Osteoblast (primary cell): ENCODE results near the gene CELF4. TPM values are rescaled to one million over a fixed set of nuclear protein-coding genes. Genes with fewer than 3 reads are reported as not detected.

Experiments used
- DNase-seq: peaks from one replicate; pipeline ENCODE4 v3.0.0; 2011; ENCODE audit warnings: low spot score, mixed read lengths; ENCODE audit not compliant: insufficient read length; ENCODE audit errors: missing footprints
- H2AFZ ChIP-seq: 2 replicates; pipeline ENCODE4 v1.6.0; 2011; ENCODE audit warnings: mild to moderate bottlenecking, low read length
- H3K27ac ChIP-seq: 2 replicates; pipeline ENCODE4 v1.5.1; 2011; ENCODE audit warnings: mild to moderate bottlenecking, low read depth, low read length, moderate library complexity
- H3K27me3 ChIP-seq: 2 replicates; pipeline ENCODE4 v1.6.0; 2012; ENCODE audit warnings: mild to moderate bottlenecking, control low read depth, inconsistent platforms, low read length, moderate library complexity; ENCODE audit not compliant: insufficient read depth
- H3K36me3 ChIP-seq: 2 replicates; pipeline ENCODE4 v1.5.1; 2011; ENCODE audit warnings: mild to moderate bottlenecking, low read length, control low read depth, moderate library complexity; ENCODE audit not compliant: insufficient read depth
- H3K4me1 ChIP-seq: 2 replicates; pipeline ENCODE4 v1.5.1; 2011; ENCODE audit warnings: mild to moderate bottlenecking, low read length, control low read depth, moderate library complexity; ENCODE audit not compliant: insufficient read depth
- H3K4me2 ChIP-seq: 2 replicates; pipeline ENCODE4 v1.6.0; 2011; ENCODE audit warnings: mild to moderate bottlenecking, low read length; ENCODE audit not compliant: insufficient read depth
- H3K4me3 ChIP-seq: fragments of 200-600 bp; sonication (generic); 3 replicates; pipeline ENCODE4 v1.5.1; 2012; ENCODE audit warnings: mild to moderate bottlenecking, low read length, inconsistent platforms; ENCODE audit not compliant: insufficient read depth
- H3K79me2 ChIP-seq: 2 replicates; pipeline ENCODE4 v1.6.0; 2012; ENCODE audit warnings: mild to moderate bottlenecking, low read length, control low read depth, inconsistent platforms; ENCODE audit not compliant: insufficient read depth
- H3K9me3 ChIP-seq: 2 replicates; pipeline ENCODE4 v1.5.1; 2011; ENCODE audit warnings: low read depth, low read length, control low read depth
- H4K20me1 ChIP-seq: 2 replicates; pipeline ENCODE4 v1.6.0; 2012; ENCODE audit warnings: mild to moderate bottlenecking, low read length, control low read depth; ENCODE audit not compliant: insufficient read depth
- CTCF ChIP-seq: IDR thresholded peaks from 2 replicates; pipeline ENCODE4 v1.5.1; 2011; ENCODE audit warnings: mild to moderate bottlenecking, low read depth, low read length, moderate library complexity; ENCODE audit errors: extremely low read depth
- total RNA-seq: library from RNA; depleted of rRNA; stranded (reverse); fragments of >200 nt; gene quantifications from 2 replicates; pipeline ENCODE4 v1.2.3, GENCODE V29; 2012

Gene CELF4
- total RNA-seq, 1 donor, result not detected

- Histone ChIP-seq H3K4me1 (no peaks in the 10 kb centered on the region), H3K27ac (no peak overlapping the region)
Observed at GRCh38 chr18:37550118-37550875, 15.3 kb downstream of the CELF4 start.

DNA sequence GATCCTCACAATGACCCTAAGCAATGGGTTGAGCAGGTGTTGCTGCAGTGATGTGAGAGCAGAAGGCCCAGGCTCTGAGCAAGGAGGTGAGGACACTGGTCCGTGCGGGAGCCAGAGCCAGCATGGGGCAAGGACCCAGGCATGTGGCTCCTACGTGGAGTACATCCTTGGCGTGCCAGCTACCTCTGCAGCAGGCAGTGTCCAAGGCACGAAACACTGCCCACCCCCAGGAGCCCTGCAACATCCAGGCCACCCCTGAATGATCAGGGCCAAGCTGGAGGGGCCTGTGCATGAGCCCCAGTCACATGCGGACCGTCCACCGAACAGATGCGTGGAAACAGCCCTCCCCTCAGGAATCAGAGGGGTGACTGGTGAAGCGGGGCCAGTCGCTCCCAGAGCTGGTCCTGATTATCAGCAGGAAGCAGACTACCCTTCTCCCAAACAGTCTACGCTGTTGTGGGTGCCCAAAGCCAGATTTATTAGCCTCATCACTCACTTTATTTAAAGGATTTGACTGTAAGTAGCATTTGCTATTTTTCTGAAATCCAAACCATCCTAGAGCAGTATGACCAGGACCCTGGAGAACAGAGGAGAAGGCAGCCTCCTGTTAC is 16.8 kb downstream of the CELF4 start:
- Histone ChIP-seq H3K27ac (no peak overlapping the region), H4K20me1 (no peaks in the 10 kb centered on the region), H2AFZ (no peak overlapping the region), H3K36me3 (no peaks in the 10 kb centered on the region), H3K9me3 (no peaks in the 10 kb centered on the region), H3K4me1 (no peaks in the 10 kb centered on the region), H3K27me3 (no peaks in the 10 kb centered on the region), H3K79me2 (no peaks in the 10 kb centered on the region), H3K4me2 (no peak overlapping the region), H3K4me3 (no peak overlapping the region)
- TF ChIP-seq CTCF, result no peak
- DNase-seq, result no peak

More at GRCh38 chr18:37550118-37550875, 15.3 kb downstream of the CELF4 start:
- H3K27me3 ChIP-seq, result no peaks in the 10 kb centered on the region
- no peak for DNase-seq
- no peaks in the 10 kb centered on the region for H3K9me3 ChIP-seq
- H2AFZ ChIP-seq, result no peak overlapping the region
- no peaks in the 10 kb centered on the region for H3K79me2 ChIP-seq
- TF ChIP-seq CTCF, result no peak
- no peak overlapping the region for H3K4me3 ChIP-seq
- no peaks in the 10 kb centered on the region for H3K36me3 ChIP-seq
- no peak overlapping the region for H3K4me2 ChIP-seq
- H4K20me1 ChIP-seq, result no peaks in the 10 kb centered on the region

DNA sequence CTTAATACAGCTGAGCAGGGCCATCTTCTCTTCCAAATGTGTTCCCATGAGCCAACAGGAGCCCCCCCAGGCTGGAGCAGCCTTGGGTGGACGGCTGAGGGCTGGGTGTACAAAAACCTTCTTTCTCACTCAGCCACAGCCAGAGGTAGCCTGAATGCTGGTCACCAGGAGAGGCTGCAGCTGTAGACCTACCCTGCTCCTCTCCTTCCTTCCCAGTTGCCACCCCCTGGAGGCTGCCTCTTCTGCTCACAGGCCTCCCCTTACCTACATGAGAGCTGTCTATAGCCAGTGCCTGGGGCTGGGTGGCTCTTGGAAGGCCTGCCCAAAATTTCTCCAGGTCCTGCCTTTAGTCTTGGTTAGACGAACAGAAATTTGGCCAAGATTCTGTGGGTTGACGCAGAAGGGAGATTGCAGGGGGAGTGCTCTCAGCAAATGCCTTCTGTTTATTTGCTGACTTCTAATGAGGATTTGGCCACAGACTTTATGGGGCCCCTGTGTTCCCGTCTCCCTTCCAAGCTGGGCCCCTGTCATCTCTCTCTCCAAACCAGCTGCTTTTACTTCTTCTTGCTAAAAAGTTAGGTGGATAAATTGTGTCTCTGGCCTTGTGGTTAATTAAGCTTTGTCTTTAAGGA is 18.3 kb downstream of the CELF4 start:
- DNase-seq, result no peak
- H3K4me3 ChIP-seq, result no peak overlapping the region
- no peaks in the 10 kb centered on the region for H3K4me1 ChIP-seq
- no peak for TF ChIP-seq CTCF
- H3K27ac ChIP-seq, result no peak overlapping the region
- H3K36me3 ChIP-seq, result no peaks in the 10 kb centered on the region
- H3K9me3 ChIP-seq, result no peaks in the 10 kb centered on the region
- H3K79me2 ChIP-seq, result no peaks in the 10 kb centered on the region
- no peaks in the 10 kb centered on the region for H4K20me1 ChIP-seq
- no peak overlapping the region for H3K4me2 ChIP-seq
- no peak overlapping the region for H2AFZ ChIP-seq
- H3K27me3 ChIP-seq, result no peaks in the 10 kb centered on the region

- Histone ChIP-seq H3K27me3 (no peaks in the 10 kb centered on the region), H3K27ac (no peak overlapping the region), H3K4me3 (no peak overlapping the region), H3K79me2 (no peaks in the 10 kb centered on the region), H2AFZ (no peak overlapping the region), H3K9me3 (no peaks in the 10 kb centered on the region), H4K20me1 (no peaks in the 10 kb centered on the region), H3K4me2 (no peak overlapping the region), H3K36me3 (no peaks in the 10 kb centered on the region), H3K4me1 (no peaks in the 10 kb centered on the region)
- no peak for TF ChIP-seq CTCF
- no peak for DNase-seq
Observed at GRCh38 chr18:37546651-37547050, 18.9 kb downstream of the CELF4 start.
